Activated CD8-positive, alpha-beta memory T cell treated with anti-CD3 and anti-CD28 coated beads, Interleukin-2, amount 50 U/mL, for 1 hour (primary cell): ENCODE measurements around the gene ENOX1.

ENCODE experiments used
- DNase-seq: peaks from one replicate; pipeline ENCODE4 v3.0.0-alpha.2; 2020; ENCODE audit errors: extremely low read depth

Gene ENOX1

GRCh38 chr13:43669964-43670363, 116.8 kb downstream of the ENOX1 start:
- DNase-seq: no peak

- DNase-seq: no peak
Observed at GRCh38 chr13:43669101-43669500, 117.7 kb downstream of the ENOX1 start.

- DNase-seq: no peak
Observed at GRCh38 chr13:43666403-43666802, 120.4 kb downstream of the ENOX1 start.

- no peak for DNase-seq
Observed at GRCh38 chr13:43665388-43665787, 121.4 kb downstream of the ENOX1 start.

GRCh38 chr13:43664700-43665191, 122.0 kb downstream of the ENOX1 start:
- DNase-seq: no peak

GRCh38 chr13:43663474-43664090, 123.2 kb downstream of the ENOX1 start:
- no peak for DNase-seq

- no peak for DNase-seq
Observed at GRCh38 chr13:43662976-43663375, 123.8 kb downstream of the ENOX1 start.

- no peak for DNase-seq
Observed at GRCh38 chr13:43661161-43661830, 125.5 kb downstream of the ENOX1 start.

- DNase-seq: no peak
Observed at GRCh38 chr13:43657485-43657884, 129.3 kb downstream of the ENOX1 start.

- no peak for DNase-seq
Observed at GRCh38 chr13:43653980-43654379, 132.8 kb downstream of the ENOX1 start.

GRCh38 chr13:43653395-43653794, 133.4 kb downstream of the ENOX1 start:
- DNase-seq: no peak

GRCh38 chr13:43652760-43653159, 134.0 kb downstream of the ENOX1 start:
- DNase-seq: no peak

GRCh38 chr13:43650882-43651281, 135.9 kb downstream of the ENOX1 start:
- no peak for DNase-seq

- DNase-seq: no peak
Observed at GRCh38 chr13:43648733-43649132, 138.0 kb downstream of the ENOX1 start.

- DNase-seq: no peak
Observed at GRCh38 chr13:43647471-43647870, 139.3 kb downstream of the ENOX1 start.

GRCh38 chr13:43640476-43640875, 146.3 kb downstream of the ENOX1 start:
- no peak for DNase-seq

GRCh38 chr13:43631106-43631505, 155.7 kb downstream of the ENOX1 start:
- DNase-seq: no peak

GRCh38 chr13:43629691-43630480, 156.9 kb downstream of the ENOX1 start:
- no peak for DNase-seq

- no peak for DNase-seq
Observed at GRCh38 chr13:43626994-43627393, 159.8 kb downstream of the ENOX1 start.

- no peak for DNase-seq
Observed at GRCh38 chr13:43614063-43614462, 172.7 kb downstream of the ENOX1 start.

- DNase-seq: no peak
Observed at GRCh38 chr13:43611281-43612273, 175.2 kb downstream of the ENOX1 start.
